ENCODE results near the gene TRAPPC10. TPM values are rescaled to one million over a fixed set of nuclear protein-coding genes. Genes with fewer than 3 reads are reported as not detected.

TRAPPC10 gene
- total and polyA plus RNA-seq, 9 of the 15 experiments (the other 6 are each of a cell fraction or from before 2014, with no cell fraction given) = 1.1 to 33.8 (median 24.3) TPM

GRCh38 chr21:44000360-44000759, 11.7 kb upstream of the TRAPPC10 start:
- FAIRE-seq = no peak
- in situ Hi-C loops (cut with MboI) = no loop called here
- BruUV-seq (replicated peaks) = no TSS peak

More at GRCh38 chr21:44000360-44000759, 11.7 kb upstream of the TRAPPC10 start:
- H4K20me1 ChIP-seq (replicated peaks; ENCODE audit: control insufficient read depth, insufficient read depth, low read length) = no peaks in the 10 kb centered on the region; the same call in 1 of the 2 replicates
- ChIA-PET POLR2A (no interaction called here), CTCF (ENCODE audit: low intra/inter-chr PET ratio) (no interaction called here)
- H3K4me2 ChIP-seq (ENCODE audit: insufficient read depth, low read length) = no peak overlapping the region
- ATAC-seq (no peak), DNase-seq (ENCODE audit: extremely low read depth in 1 of 4, low spot score in 3 of 4) (no peak)
- H2AFZ ChIP-seq (ENCODE audit: low read depth, low read length) = no peak overlapping the region
- H3K27ac ChIP-seq (ENCODE audit: extremely low read depth, low read depth, low read length) = no peak overlapping the region
- H3K9me3 ChIP-seq (replicated peaks; ENCODE audit: control insufficient read depth, insufficient read depth, low read depth, low read length) = no peaks in the 10 kb centered on the region; the same call in 1 of the 2 replicates
- H3K79me2 ChIP-seq (ENCODE audit: control insufficient read depth, insufficient read depth, low read length) = no peaks in the 10 kb centered on the region
- TF ChIP-seq TRIM25 (IDR thresholded peaks at IDR 0.05; ENCODE audit: borderline replicate concordance) = no peak
- TF ChIP-seq POLR3A (IDR thresholded peaks at IDR 0.05; ENCODE audit: borderline replicate concordance, extremely low read depth, insufficient read depth, insufficient read length) = no peak
- TF ChIP-seq ZFP36 (IDR thresholded peaks at IDR 0.05; ENCODE audit: low read depth, low read length, partially characterized antibody) = peak; percentile 46
- H3K4me3 ChIP-seq = no peak overlapping the region
- H3K36me3 ChIP-seq (ENCODE audit: control insufficient read depth, insufficient read depth, low read length) = no peaks in the 10 kb centered on the region
- peak overlapping the region in 1 of 2 experiments; percentile 28; a peak in 1 of 4 replicates for H3K9ac ChIP-seq (ENCODE audit: insufficient read depth in 1 of 2, low read depth in 2 of 2, low read length in 2 of 2)
- no peaks in the 10 kb centered on the region for H3K9me1 ChIP-seq (ENCODE audit: control insufficient read depth, insufficient read depth, low read length)
- intact Hi-C loops (cut with micrococcal nuclease) = no loop called here
- H3K27me3 ChIP-seq (ENCODE audit: control insufficient read depth in 2 of 2, insufficient read depth in 2 of 2, low read length in 2 of 2) = peaks cover 29 to 31% of the 10 kb centered on the region in 2 experiments
- 9% methylated on average over 7 of the region's 7 CpGs for WGBS (ENCODE audit: insufficient coverage, low coverage, missing lambda C conversion rate)
- H3K4me1 ChIP-seq (replicated peaks in 1 of 2; ENCODE audit: control insufficient read depth in 2 of 2, insufficient read depth in 2 of 2, low read length in 2 of 2) = peaks cover 0 to 10% of the 10 kb centered on the region in 2 experiments; a peak in 2 of 5 replicates

Measured in K562 (cell line).